ENCODE results near the gene SLIT3.

DNA sequence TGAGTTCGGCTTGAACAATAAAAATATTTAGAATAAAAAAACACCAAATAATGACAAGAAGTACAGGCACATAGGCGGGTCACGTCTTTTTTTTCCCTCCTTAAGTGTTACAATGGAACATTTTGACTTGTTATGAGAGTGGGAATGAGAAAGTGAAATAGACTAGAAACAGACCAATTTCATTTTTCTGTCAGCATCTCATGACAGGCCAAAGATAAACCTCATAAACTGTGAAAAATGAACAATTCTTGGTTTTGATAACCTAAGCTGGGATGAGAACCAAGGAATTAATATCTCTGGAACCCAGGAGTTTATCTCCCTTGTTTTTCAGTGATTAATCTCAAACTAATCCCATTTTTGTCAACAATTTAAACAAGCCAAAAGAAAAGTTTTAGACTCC lies 299.5 kb downstream of the SLIT3 start:
- TF ChIP-seq, protein P1, sequence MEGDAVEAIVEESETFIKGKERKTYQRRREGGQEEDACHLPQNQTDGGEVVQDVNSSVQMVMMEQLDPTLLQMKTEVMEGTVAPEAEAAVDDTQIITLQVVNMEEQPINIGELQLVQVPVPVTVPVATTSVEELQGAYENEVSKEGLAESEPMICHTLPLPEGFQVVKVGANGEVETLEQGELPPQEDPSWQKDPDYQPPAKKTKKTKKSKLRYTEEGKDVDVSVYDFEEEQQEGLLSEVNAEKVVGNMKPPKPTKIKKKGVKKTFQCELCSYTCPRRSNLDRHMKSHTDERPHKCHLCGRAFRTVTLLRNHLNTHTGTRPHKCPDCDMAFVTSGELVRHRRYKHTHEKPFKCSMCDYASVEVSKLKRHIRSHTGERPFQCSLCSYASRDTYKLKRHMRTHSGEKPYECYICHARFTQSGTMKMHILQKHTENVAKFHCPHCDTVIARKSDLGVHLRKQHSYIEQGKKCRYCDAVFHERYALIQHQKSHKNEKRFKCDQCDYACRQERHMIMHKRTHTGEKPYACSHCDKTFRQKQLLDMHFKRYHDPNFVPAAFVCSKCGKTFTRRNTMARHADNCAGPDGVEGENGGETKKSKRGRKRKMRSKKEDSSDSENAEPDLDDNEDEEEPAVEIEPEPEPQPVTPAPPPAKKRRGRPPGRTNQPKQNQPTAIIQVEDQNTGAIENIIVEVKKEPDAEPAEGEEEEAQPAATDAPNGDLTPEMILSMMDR (IDR thresholded peaks at IDR 0.05; ENCODE audit: insufficient read depth, low read length) = no peak
- TF ChIP-seq SPI1 (IDR thresholded peaks at IDR 0.05; ENCODE audit: borderline replicate concordance, low read depth) = no peak
- no peak for TF ChIP-seq POLR2AphosphoS5 (IDR thresholded peaks at IDR 0.05; ENCODE audit: low read depth)
- TF ChIP-seq, protein P2, sequence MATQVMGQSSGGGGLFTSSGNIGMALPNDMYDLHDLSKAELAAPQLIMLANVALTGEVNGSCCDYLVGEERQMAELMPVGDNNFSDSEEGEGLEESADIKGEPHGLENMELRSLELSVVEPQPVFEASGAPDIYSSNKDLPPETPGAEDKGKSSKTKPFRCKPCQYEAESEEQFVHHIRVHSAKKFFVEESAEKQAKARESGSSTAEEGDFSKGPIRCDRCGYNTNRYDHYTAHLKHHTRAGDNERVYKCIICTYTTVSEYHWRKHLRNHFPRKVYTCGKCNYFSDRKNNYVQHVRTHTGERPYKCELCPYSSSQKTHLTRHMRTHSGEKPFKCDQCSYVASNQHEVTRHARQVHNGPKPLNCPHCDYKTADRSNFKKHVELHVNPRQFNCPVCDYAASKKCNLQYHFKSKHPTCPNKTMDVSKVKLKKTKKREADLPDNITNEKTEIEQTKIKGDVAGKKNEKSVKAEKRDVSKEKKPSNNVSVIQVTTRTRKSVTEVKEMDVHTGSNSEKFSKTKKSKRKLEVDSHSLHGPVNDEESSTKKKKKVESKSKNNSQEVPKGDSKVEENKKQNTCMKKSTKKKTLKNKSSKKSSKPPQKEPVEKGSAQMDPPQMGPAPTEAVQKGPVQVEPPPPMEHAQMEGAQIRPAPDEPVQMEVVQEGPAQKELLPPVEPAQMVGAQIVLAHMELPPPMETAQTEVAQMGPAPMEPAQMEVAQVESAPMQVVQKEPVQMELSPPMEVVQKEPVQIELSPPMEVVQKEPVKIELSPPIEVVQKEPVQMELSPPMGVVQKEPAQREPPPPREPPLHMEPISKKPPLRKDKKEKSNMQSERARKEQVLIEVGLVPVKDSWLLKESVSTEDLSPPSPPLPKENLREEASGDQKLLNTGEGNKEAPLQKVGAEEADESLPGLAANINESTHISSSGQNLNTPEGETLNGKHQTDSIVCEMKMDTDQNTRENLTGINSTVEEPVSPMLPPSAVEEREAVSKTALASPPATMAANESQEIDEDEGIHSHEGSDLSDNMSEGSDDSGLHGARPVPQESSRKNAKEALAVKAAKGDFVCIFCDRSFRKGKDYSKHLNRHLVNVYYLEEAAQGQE (IDR thresholded peaks at IDR 0.05; ENCODE audit: insufficient replicate concordance, low read depth) = no peak
